HEK293 (cell line): ENCODE results near the gene SUFU.

Experiments
- GLIS2 ChIP-seq: fragments of 450-650 bp; formaldehyde crosslinking; IDR thresholded peaks from 2 replicates; pipeline ENCODE4 v1.5.1; 2016; ENCODE audit warnings: missing biosample characterization, missing genetic modification characterization
- HOXA7 ChIP-seq: sonication (generic); formaldehyde crosslinking; IDR thresholded peaks from 2 replicates; pipeline ENCODE4 v1.8.1; 2022; ENCODE audit warnings: missing genetic modification reagents, borderline replicate concordance
- PRDM2 ChIP-seq: fragments of 450-650 bp; formaldehyde crosslinking; IDR thresholded peaks from 2 replicates; pipeline ENCODE4 v1.5.1; 2016; ENCODE audit warnings: missing biosample characterization, missing genetic modification characterization, borderline replicate concordance
- REPIN1 ChIP-seq: fragments of 450-650 bp; formaldehyde crosslinking; IDR thresholded peaks from 2 replicates; pipeline ENCODE4 v1.5.1; 2017; ENCODE audit warnings: missing biosample characterization, missing genetic modification characterization, low read depth
- REST ChIP-seq: fragments of 450-650 bp; formaldehyde crosslinking; IDR thresholded peaks from 2 replicates; pipeline ENCODE4 v1.5.1; 2016; ENCODE audit warnings: missing biosample characterization, missing genetic modification characterization
- SP3 ChIP-seq: fragments of 450-650 bp; formaldehyde crosslinking; IDR thresholded peaks from 2 replicates; pipeline ENCODE4 v1.5.1; 2016; ENCODE audit warnings: missing biosample characterization, missing genetic modification characterization
- YY1 ChIP-seq: fragments of 450-650 bp; formaldehyde crosslinking; IDR thresholded peaks from 2 replicates; pipeline ENCODE4 v1.5.1; 2018; ENCODE audit warnings: missing biosample characterization, missing genetic modification characterization
- ZBTB20 ChIP-seq: fragments of 450-650 bp; formaldehyde crosslinking; IDR thresholded peaks from 2 replicates; pipeline ENCODE4 v1.5.1; 2016; ENCODE audit warnings: missing biosample characterization, missing genetic modification characterization
- ZNF140 ChIP-seq: fragments of 450-650 bp; formaldehyde crosslinking; IDR thresholded peaks from 2 replicates; pipeline ENCODE4 v1.5.1; 2016; ENCODE audit warnings: missing biosample characterization, missing genetic modification characterization
- ZNF157 ChIP-seq: fragments of 450-650 bp; formaldehyde crosslinking; IDR thresholded peaks from 2 replicates; pipeline ENCODE4 v1.5.1; 2016; ENCODE audit warnings: missing biosample characterization, missing genetic modification characterization
- ZNF16 ChIP-seq: fragments of 450-650 bp; formaldehyde crosslinking; IDR thresholded peaks from 2 replicates; pipeline ENCODE4 v1.5.1; 2016; ENCODE audit warnings: low read depth, missing biosample characterization, missing genetic modification characterization
- ZNF175 ChIP-seq: fragments of 450-650 bp; formaldehyde crosslinking; IDR thresholded peaks from 2 replicates; pipeline ENCODE4 v1.5.1; 2016; ENCODE audit warnings: missing biosample characterization, missing genetic modification characterization
- ZNF223 ChIP-seq: fragments of 450-650 bp; formaldehyde crosslinking; IDR thresholded peaks from 2 replicates; pipeline ENCODE4 v1.5.1; 2016; ENCODE audit warnings: missing biosample characterization, missing genetic modification characterization
- ZNF266 ChIP-seq: fragments of 450-650 bp; formaldehyde crosslinking; IDR thresholded peaks from 2 replicates; pipeline ENCODE4 v1.5.1; 2016; ENCODE audit warnings: missing biosample characterization, missing genetic modification characterization, low read depth
- ZNF274 ChIP-seq, 2 experiments: fragments of 200-500 bp in 1 of 2; fragments of 450-650 bp in 1 of 2; sonication (Bioruptor generic) in 1 of 2; formaldehyde crosslinking in 1 of 2; IDR thresholded peaks; 2 replicates each; pipeline versions ENCODE4 v1.5.1 to v1.6.1; 2014 to 2016; ENCODE audit warnings: borderline replicate concordance in 1 of 2, inconsistent platforms in 1 of 2, low read length in 1 of 2, missing biosample characterization in 1 of 2, missing genetic modification characterization in 1 of 2
- ZNF354C ChIP-seq: fragments of 450-650 bp; formaldehyde crosslinking; IDR thresholded peaks from 2 replicates; pipeline ENCODE4 v1.5.1; 2016; ENCODE audit warnings: missing biosample characterization, missing genetic modification characterization, low read depth, borderline replicate concordance
- ZNF391 ChIP-seq: fragments of 450-650 bp; formaldehyde crosslinking; IDR thresholded peaks from 2 replicates; pipeline ENCODE4 v1.5.1; 2016; ENCODE audit warnings: low read depth, missing biosample characterization, missing genetic modification characterization, borderline replicate concordance
- ZNF510 ChIP-seq: fragments of 450-650 bp; formaldehyde crosslinking; IDR thresholded peaks from 2 replicates; pipeline ENCODE4 v1.5.1; 2018; ENCODE audit warnings: mild to moderate bottlenecking, missing genetic modification characterization, missing biosample characterization; ENCODE audit not compliant: insufficient replicate concordance
- ZNF521 ChIP-seq: fragments of 450-650 bp; formaldehyde crosslinking; IDR thresholded peaks from 2 replicates; pipeline ENCODE4 v1.5.1; 2017; ENCODE audit warnings: missing biosample characterization, mild to moderate bottlenecking, missing genetic modification characterization
- ZNF791 ChIP-seq: fragments of 450-650 bp; formaldehyde crosslinking; IDR thresholded peaks from 2 replicates; pipeline ENCODE4 v1.5.1; 2016; ENCODE audit warnings: missing biosample characterization, missing genetic modification characterization
- ZXDB ChIP-seq: fragments of 450-650 bp; formaldehyde crosslinking; IDR thresholded peaks from 2 replicates; pipeline ENCODE4 v1.5.1; 2016; ENCODE audit warnings: missing biosample characterization, missing genetic modification characterization
- TF ChIP-seq, protein P1 (sequence below): fragments of 450-650 bp; formaldehyde crosslinking; IDR thresholded peaks from 2 replicates; pipeline ENCODE4 v1.5.0; 2017; ENCODE audit warnings: missing biosample characterization, missing genetic modification characterization, borderline replicate concordance
- TF ChIP-seq, protein P2 (sequence below): fragments of 450-650 bp; formaldehyde crosslinking; IDR thresholded peaks from 2 replicates; pipeline ENCODE4 v1.5.1; 2017; ENCODE audit warnings: missing biosample characterization, missing genetic modification characterization
- TF ChIP-seq, protein P3 (sequence below): fragments of 450-650 bp; IDR thresholded peaks from 2 replicates; pipeline ENCODE4 v1.5.1; 2018; ENCODE audit warnings: missing biosample characterization, missing genetic modification characterization

SUFU gene

DNA sequence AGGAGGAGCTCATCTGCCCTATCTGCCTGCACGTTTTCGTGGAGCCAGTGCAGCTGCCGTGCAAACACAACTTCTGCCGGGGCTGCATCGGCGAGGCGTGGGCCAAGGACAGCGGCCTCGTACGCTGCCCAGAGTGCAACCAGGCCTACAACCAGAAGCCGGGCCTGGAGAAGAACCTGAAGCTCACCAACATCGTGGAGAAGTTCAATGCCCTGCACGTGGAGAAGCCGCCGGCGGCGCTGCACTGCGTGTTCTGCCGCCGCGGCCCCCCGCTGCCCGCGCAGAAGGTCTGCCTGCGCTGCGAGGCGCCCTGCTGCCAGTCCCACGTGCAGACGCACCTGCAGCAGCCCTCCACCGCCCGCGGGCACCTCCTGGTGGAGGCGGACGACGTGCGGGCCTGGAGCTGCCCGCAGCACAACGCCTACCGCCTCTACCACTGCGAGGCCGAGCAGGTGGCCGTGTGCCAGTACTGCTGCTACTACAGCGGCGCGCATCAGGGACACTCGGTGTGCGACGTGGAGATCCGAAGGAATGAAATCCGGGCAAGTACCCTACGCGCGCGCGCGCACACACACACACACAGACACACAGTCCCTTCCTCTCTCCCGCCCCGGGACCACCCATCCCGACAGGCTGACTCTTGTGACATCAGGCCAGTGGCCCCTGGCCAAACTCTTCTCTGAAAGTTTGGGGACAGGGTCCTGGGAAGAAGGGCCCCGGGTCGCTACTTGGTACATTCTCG lies 141.0 kb downstream of the SUFU start (continued):
- TF ChIP-seq ZNF140 (tag by site-specific recombination) (no peak), ZNF223 (no peak), ZNF157 (no peak), GLIS2 (tag by site-specific recombination) (peak; percentile 86), HOXA7 (CRISPR knock-in tag) (no peak), ZNF274 (IDR thresholded peaks at IDR 0.05; ENCODE audit: low read length) (no peak), ZNF274 (tag by site-specific recombination; IDR thresholded peaks at IDR 0.05; ENCODE audit: borderline replicate concordance) (no peak), ZNF391 (tag by site-specific recombination) (peak; percentile 74; the same call in 1 of the 2 replicates), ZBTB20 (tag by site-specific recombination) (peak; percentile 93), REPIN1 (tag by site-specific recombination) (no peak), PRDM2 (tag by site-specific recombination) (no peak; the same call in 1 of the 2 replicates), SP3 (tag by site-specific recombination) (peak; percentile 40; the same call in 1 of the 2 replicates), YY1 (tag by site-specific recombination) (0 out of 2 replicates have a peak, but pooled peaks have one; percentile 19), ZNF175 (no peak), ZNF791 (tag by site-specific recombination) (no peak), ZNF266 (tag by site-specific recombination) (no peak), ZNF354C (no peak), REST (peak; percentile 53; the same call in 1 of the 2 replicates), ZNF510 (tag by site-specific recombination) (no peak), ZNF16 (no peak), ZNF521 (no peak), ZXDB (tag by site-specific recombination) (peak; percentile 84)
- TF ChIP-seq, protein P1, sequence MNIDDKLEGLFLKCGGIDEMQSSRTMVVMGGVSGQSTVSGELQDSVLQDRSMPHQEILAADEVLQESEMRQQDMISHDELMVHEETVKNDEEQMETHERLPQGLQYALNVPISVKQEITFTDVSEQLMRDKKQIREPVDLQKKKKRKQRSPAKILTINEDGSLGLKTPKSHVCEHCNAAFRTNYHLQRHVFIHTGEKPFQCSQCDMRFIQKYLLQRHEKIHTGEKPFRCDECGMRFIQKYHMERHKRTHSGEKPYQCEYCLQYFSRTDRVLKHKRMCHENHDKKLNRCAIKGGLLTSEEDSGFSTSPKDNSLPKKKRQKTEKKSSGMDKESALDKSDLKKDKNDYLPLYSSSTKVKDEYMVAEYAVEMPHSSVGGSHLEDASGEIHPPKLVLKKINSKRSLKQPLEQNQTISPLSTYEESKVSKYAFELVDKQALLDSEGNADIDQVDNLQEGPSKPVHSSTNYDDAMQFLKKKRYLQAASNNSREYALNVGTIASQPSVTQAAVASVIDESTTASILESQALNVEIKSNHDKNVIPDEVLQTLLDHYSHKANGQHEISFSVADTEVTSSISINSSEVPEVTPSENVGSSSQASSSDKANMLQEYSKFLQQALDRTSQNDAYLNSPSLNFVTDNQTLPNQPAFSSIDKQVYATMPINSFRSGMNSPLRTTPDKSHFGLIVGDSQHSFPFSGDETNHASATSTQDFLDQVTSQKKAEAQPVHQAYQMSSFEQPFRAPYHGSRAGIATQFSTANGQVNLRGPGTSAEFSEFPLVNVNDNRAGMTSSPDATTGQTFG (tag by site-specific recombination): no peak
- TF ChIP-seq, protein P2, sequence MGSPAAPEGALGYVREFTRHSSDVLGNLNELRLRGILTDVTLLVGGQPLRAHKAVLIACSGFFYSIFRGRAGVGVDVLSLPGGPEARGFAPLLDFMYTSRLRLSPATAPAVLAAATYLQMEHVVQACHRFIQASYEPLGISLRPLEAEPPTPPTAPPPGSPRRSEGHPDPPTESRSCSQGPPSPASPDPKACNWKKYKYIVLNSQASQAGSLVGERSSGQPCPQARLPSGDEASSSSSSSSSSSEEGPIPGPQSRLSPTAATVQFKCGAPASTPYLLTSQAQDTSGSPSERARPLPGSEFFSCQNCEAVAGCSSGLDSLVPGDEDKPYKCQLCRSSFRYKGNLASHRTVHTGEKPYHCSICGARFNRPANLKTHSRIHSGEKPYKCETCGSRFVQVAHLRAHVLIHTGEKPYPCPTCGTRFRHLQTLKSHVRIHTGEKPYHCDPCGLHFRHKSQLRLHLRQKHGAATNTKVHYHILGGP (tag by site-specific recombination): no peak
- TF ChIP-seq, protein P3, sequence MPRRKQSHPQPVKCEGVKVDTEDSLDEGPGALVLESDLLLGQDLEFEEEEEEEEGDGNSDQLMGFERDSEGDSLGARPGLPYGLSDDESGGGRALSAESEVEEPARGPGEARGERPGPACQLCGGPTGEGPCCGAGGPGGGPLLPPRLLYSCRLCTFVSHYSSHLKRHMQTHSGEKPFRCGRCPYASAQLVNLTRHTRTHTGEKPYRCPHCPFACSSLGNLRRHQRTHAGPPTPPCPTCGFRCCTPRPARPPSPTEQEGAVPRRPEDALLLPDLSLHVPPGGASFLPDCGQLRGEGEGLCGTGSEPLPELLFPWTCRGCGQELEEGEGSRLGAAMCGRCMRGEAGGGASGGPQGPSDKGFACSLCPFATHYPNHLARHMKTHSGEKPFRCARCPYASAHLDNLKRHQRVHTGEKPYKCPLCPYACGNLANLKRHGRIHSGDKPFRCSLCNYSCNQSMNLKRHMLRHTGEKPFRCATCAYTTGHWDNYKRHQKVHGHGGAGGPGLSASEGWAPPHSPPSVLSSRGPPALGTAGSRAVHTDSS: no peak
